Muscle of arm (tissue), 12 donors: ENCODE data around the gene UNC119B. TPM values are rescaled to one million over a fixed set of nuclear protein-coding genes. Genes with fewer than 3 reads are reported as not detected.
"Not testable (repeated sequence)": the region's sequence is repeated elsewhere in the genome, so short reads cannot be mapped to it uniquely, and the experiment has no call there.

Experiments used
- DNase-seq: peaks from one replicate; pipeline ENCODE4 v3.0.0-alpha.2; 2013
- polyA plus RNA-seq, 12 donors: library from polyadenylated mRNA; unstranded; fragments of 120-200 nt; gene quantifications; one replicate each; pipeline ENCODE4 v1.2.1, GENCODE V29; 2013; ENCODE audit not compliant: insufficient read length in 12 of 12

UNC119B gene
- polyA plus RNA-seq, 12 donors: 11.0 to 21.9 (median 15.9) TPM; not detected in 1

GRCh38 chr12:120713861-120714482, 3.7 kb downstream of the UNC119B start:
- DNase-seq: peak; percentile 80

- DNase-seq: no peak
Measured at GRCh38 chr12:120718055-120718454, 7.8 kb downstream of the UNC119B start.

- DNase-seq: no peak
Measured at GRCh38 chr12:120719072-120719471, 8.8 kb downstream of the UNC119B start.

- no peak for DNase-seq
Measured at GRCh38 chr12:120719496-120720233, 9.4 kb downstream of the UNC119B start.

GRCh38 chr12:120720234-120720986, 10.2 kb downstream of the UNC119B start:
- DNase-seq: no peak

- no peak for DNase-seq
Measured at GRCh38 chr12:120720987-120721801, 10.9 kb downstream of the UNC119B start.

GRCh38 chr12:120721866-120722265, 11.6 kb downstream of the UNC119B start:
- DNase-seq: no peak

- no peak for DNase-seq
Measured at GRCh38 chr12:120722784-120723183, 12.5 kb downstream of the UNC119B start.

GRCh38 chr12:120724720-120725119, 14.5 kb downstream of the UNC119B start:
- no peak for DNase-seq

GRCh38 chr12:120725151-120725658, 14.9 kb downstream of the UNC119B start:
- DNase-seq: no peak

- peak; percentile 88 for DNase-seq
Measured at GRCh38 chr12:120725659-120726509, 15.6 kb downstream of the UNC119B start, which contains the start of gene ACADS. ACADS (plus strand) TSS chr12:120725826; CDS start chr12:120725886, 60 bp downstream.

GRCh38 chr12:120726510-120726793, 16.2 kb downstream of the UNC119B start:
- no peak for DNase-seq

- no peak for DNase-seq
Measured at GRCh38 chr12:120726961-120727360, 16.7 kb downstream of the UNC119B start.

GRCh38 chr12:120732198-120732597, 21.9 kb downstream of the UNC119B start:
- DNase-seq: not testable (repeated sequence)

- DNase-seq: no peak
Measured at GRCh38 chr12:120733574-120733973, 23.3 kb downstream of the UNC119B start.

- DNase-seq: no peak
Measured at GRCh38 chr12:120734210-120734609, 24.0 kb downstream of the UNC119B start.

GRCh38 chr12:120735181-120735580, 24.9 kb downstream of the UNC119B start:
- no peak for DNase-seq

GRCh38 chr12:120736404-120737331, 26.4 kb downstream of the UNC119B start:
- no peak for DNase-seq

- no peak for DNase-seq
Measured at GRCh38 chr12:120737557-120738251, 27.4 kb downstream of the UNC119B start.
